K562 (cell line): ENCODE data around the gene RPL35. TPM values are rescaled to one million over a fixed set of nuclear protein-coding genes. Genes with fewer than 3 reads are reported as not detected.

ENCODE experiments used
- ARID3B ChIP-seq: fragments of 250-450 bp; sonication (Bioruptor Pico); IDR thresholded peaks from 2 replicates; pipeline ENCODE4 v1.4.0; 2020; ENCODE audit warnings: borderline replicate concordance
- EP400 ChIP-seq: fragments of 450-650 bp; IDR thresholded peaks from 2 replicates; pipeline ENCODE4 v1.6.1; 2017; ENCODE audit warnings: antibody characterized with exemption, mild to moderate bottlenecking, moderate library complexity
- FOXA1 ChIP-seq: fragments of 450-650 bp; IDR thresholded peaks from 2 replicates; pipeline ENCODE4 v1.6.1; 2016; ENCODE audit warnings: mild to moderate bottlenecking, borderline replicate concordance
- GTF2F1 ChIP-seq: IDR thresholded peaks from 2 replicates; pipeline ENCODE4 v1.6.1; 2011; ENCODE audit warnings: low read depth, low read length, improper control_type of control experiment
- KAT7 ChIP-seq: sonication (generic); formaldehyde crosslinking; IDR thresholded peaks from 2 replicates; pipeline ENCODE4 v1.8.0; 2022; ENCODE audit warnings: missing genetic modification reagents, mild to moderate bottlenecking, borderline replicate concordance
- MAX ChIP-seq: sonication (generic); formaldehyde crosslinking; IDR thresholded peaks from 2 replicates; pipeline ENCODE4 v1.9.0; 2022; ENCODE audit warnings: mild to moderate bottlenecking, missing genetic modification reagents
- NR3C1 ChIP-seq: sonication (generic); formaldehyde crosslinking; IDR thresholded peaks from 2 replicates; pipeline ENCODE4 v1.8.1; 2022; ENCODE audit warnings: missing genetic modification reagents
- PHB ChIP-seq: fragments of 250-450 bp; sonication (Bioruptor Pico); IDR thresholded peaks from 2 replicates; pipeline ENCODE4 v1.5.0; 2021
- SMARCC2 ChIP-seq: fragments of 450-650 bp; IDR thresholded peaks from 2 replicates; pipeline ENCODE4 v1.6.1; 2017; ENCODE audit warnings: antibody characterized with exemption, moderate library complexity, mild to moderate bottlenecking, low read depth
- SNAPC5 ChIP-seq: fragments of 250-450 bp; sonication (Bioruptor Pico); IDR thresholded peaks from 2 replicates; pipeline ENCODE4 v1.8.0; 2021; ENCODE audit warnings: moderate library complexity, mild to moderate bottlenecking, inconsistent platforms
- USF1 ChIP-seq: sonication (generic); formaldehyde crosslinking; IDR thresholded peaks from 2 replicates; pipeline ENCODE4 v1.9.0; 2022; ENCODE audit warnings: mild to moderate bottlenecking, missing genetic modification reagents
- ZBTB33 ChIP-seq: sonication (generic); formaldehyde crosslinking; IDR thresholded peaks from 2 replicates; pipeline ENCODE4 v1.8.1; 2023; ENCODE audit warnings: mild to moderate bottlenecking, missing genetic modification reagents
- ZNF121 ChIP-seq: sonication (generic); formaldehyde crosslinking; conservative IDR thresholded peaks from 2 replicates; pipeline ENCODE4 v1.8.0; 2022; ENCODE audit warnings: missing genetic modification reagents
- ZNF197 ChIP-seq: fragments of 200-800 bp; sonication (Bioruptor generic); IDR thresholded peaks from 2 replicates; pipeline ENCODE4 v1.6.1; 2016; ENCODE audit warnings: low read depth, missing genetic modification characterization, missing compliant biosample characterization
- ZNF551 ChIP-seq: fragments of 250-450 bp; sonication (Bioruptor Pico); IDR thresholded peaks from 2 replicates; pipeline ENCODE4 v1.5.0; 2021; ENCODE audit warnings: mild to moderate bottlenecking, moderate library complexity
- ZNF589 ChIP-seq: fragments of 200-800 bp; sonication (Bioruptor generic); IDR thresholded peaks from 2 replicates; pipeline ENCODE4 v1.6.1; 2016; ENCODE audit warnings: low read depth, missing genetic modification characterization, missing compliant biosample characterization
- ZNF740 ChIP-seq, 3 experiments: fragments of 200-800 bp in 1 of 3; sonication (Bioruptor generic) in 1 of 3; sonication (generic) in 1 of 3; formaldehyde crosslinking in 1 of 3; IDR thresholded peaks; 2 replicates each; pipeline versions ENCODE4 v1.6.1 to v1.8.0; 2016 to 2022; ENCODE audit warnings: mild to moderate bottlenecking in 2 of 3, missing compliant biosample characterization in 2 of 3, missing genetic modification characterization in 2 of 3, missing genetic modification reagents in 1 of 3
- polyA plus RNA-seq, 8 experiments: library from polyadenylated mRNA; depleted of rRNA in 4 of 8; stranded (reverse) in 5 of 8; unstranded in 3 of 8; fragments of >200 nt; fragmentation: Nextera tagmentation in 2 of 8; fragmentation: Illumina TruSeq in 1 of 8; extraction: Ambion mirVana in 2 of 8; extraction: Trizol in 1 of 8; gene quantifications; 2 replicates each; pipeline versions ENCODE4 v1.2.1 to v1.2.3, GENCODE V29; 2011 to 2014; ENCODE audit warnings: inconsistent platforms in 1 of 8, missing spikeins in 1 of 8
- total RNA-seq, 7 experiments: library from RNA; depleted of rRNA in 6 of 7; stranded (reverse); fragments of >200 nt in 6 of 7; fragmentation: Illumina TruSeq in 2 of 7; extraction: Trizol in 2 of 7; gene quantifications; 2 replicates each; pipeline versions ENCODE4 v1.2.1 to v1.2.3, GENCODE V29; 2011 to 2021; ENCODE audit warnings: low replicate concordance in 1 of 7

Gene RPL35
- total and polyA plus RNA-seq, 9 of the 15 experiments (the other 6 are each of a cell fraction or from before 2014, with no cell fraction given) = 1,755 to 5,101 (median 3,405) TPM

- TF ChIP-seq GTF2F1 (no peak), ZNF740 (CRISPR knock-in tag; IDR thresholded peaks at IDR 0.05) (0 out of 2 replicates have a peak, but pooled peaks have one; percentile 43), ZNF740 (tag; IDR thresholded peaks at IDR 0.05) (peak in 1 of 2 experiments; percentile 55; a peak in 1 of 4 replicates), ZBTB33 (CRISPR knock-in tag) (no peak; the same call in 1 of the 2 replicates), KAT7 (peak; percentile 56; the same call in 1 of the 2 replicates), PHB (CRISPR knock-in tag) (0 out of 2 replicates have a peak, but pooled peaks have one; percentile 15), USF1 (CRISPR knock-in tag) (0 out of 2 replicates have a peak, but pooled peaks have one; percentile 54), NR3C1 (CRISPR knock-in tag) (peak; percentile 46), FOXA1 (no peak), EP400 (no peak), ZNF589 (CRISPR knock-in tag) (peak; percentile 60; the same call in 1 of the 2 replicates), SNAPC5 (CRISPR knock-in tag) (no peak), ARID3B (CRISPR knock-in tag) (no peak), ZNF121 (CRISPR knock-in tag) (no peak), MAX (CRISPR knock-in tag) (peak; percentile 90), SMARCC2 (no peak), ZNF551 (CRISPR knock-in tag) (no peak), ZNF197 (no peak)
Measured at GRCh38 chr9:124868511-124869465, 7.0 kb upstream of the RPL35 start (continued).
